Skeletal muscle satellite cell (primary cell): Measurements from ENCODE around the gene USF3. TPM values are rescaled to one million over a fixed set of nuclear protein-coding genes. Genes with fewer than 3 reads are reported as not detected.

ENCODE experiments used
- H3K27me3 ChIP-seq: 2 replicates; pipeline ENCODE4 v1.7.0; 2013; ENCODE audit warnings: low read length; ENCODE audit not compliant: control insufficient read depth, insufficient read depth
- H3K36me3 ChIP-seq: 2 replicates; pipeline ENCODE4 v1.7.0; 2013; ENCODE audit warnings: mild to moderate bottlenecking, control low read depth, low read length; ENCODE audit not compliant: insufficient read depth
- H3K4me1 ChIP-seq: 2 replicates; pipeline ENCODE4 v1.7.0; 2013; ENCODE audit warnings: low read length; ENCODE audit not compliant: control insufficient read depth, insufficient read depth
- H3K4me2 ChIP-seq: 2 replicates; pipeline ENCODE4 v1.7.0; 2013; ENCODE audit warnings: mild to moderate bottlenecking, low read length
- H3K4me3 ChIP-seq: 2 replicates; pipeline ENCODE4 v1.7.0; 2013; ENCODE audit warnings: low read length
- H3K9ac ChIP-seq: 2 replicates; pipeline ENCODE4 v1.7.0; 2013; ENCODE audit warnings: mild to moderate bottlenecking, low read depth, low read length, moderate library complexity
- H3K9me3 ChIP-seq: replicated peaks from 2 replicates; pipeline ENCODE4 v1.7.0; 2013; ENCODE audit warnings: mild to moderate bottlenecking, control low read depth, low read length
- total RNA-seq: library from RNA; depleted of rRNA; stranded (reverse); fragments of >200 nt; gene quantifications from 2 replicates; pipeline ENCODE4 v1.2.3, GENCODE V29; 2012; rRNA removed

Gene USF3
- 5.0 and 6.1 TPM in 2 replicates for total RNA-seq

- Histone ChIP-seq H3K9ac (peak within 1 kb of the TSS; percentile 90), H3K4me3 (peak within 1 kb of the TSS; percentile 83), H3K36me3 (no peaks in the 10 kb centered on the region), H3K27me3 (no peaks in the 10 kb centered on the region), H3K4me2 (peak within 1 kb of the TSS; percentile 85), H3K9me3 (no peaks in the 10 kb centered on the region), H3K4me1 (peaks cover 21% of the 10 kb centered on the region)
Observed at GRCh38 chr3:113695786-113696645, at the start of gene USF3. USF3 (minus strand) TSS chr3:113696642; CDS start chr3:113674878, 21,764 bp downstream.

- peak within 1 kb of the TSS; percentile 86 for H3K4me2 ChIP-seq
- H3K9ac ChIP-seq, result peak within 1 kb of the TSS; percentile 100
- H3K4me1 ChIP-seq, result peaks cover 38% of the 10 kb centered on the region
- no peaks in the 10 kb centered on the region for H3K36me3 ChIP-seq
- H3K9me3 ChIP-seq, result no peaks in the 10 kb centered on the region
- H3K4me3 ChIP-seq, result peak within 1 kb of the TSS; percentile 98
- no peaks in the 10 kb centered on the region for H3K27me3 ChIP-seq
Observed at GRCh38 chr3:113745756-113746547, 49.5 kb upstream of the USF3 start, which contains the start of gene NAA50. NAA50 (minus strand) TSS chr3:113746249; CDS start chr3:113745949, 300 bp downstream.

DNA sequence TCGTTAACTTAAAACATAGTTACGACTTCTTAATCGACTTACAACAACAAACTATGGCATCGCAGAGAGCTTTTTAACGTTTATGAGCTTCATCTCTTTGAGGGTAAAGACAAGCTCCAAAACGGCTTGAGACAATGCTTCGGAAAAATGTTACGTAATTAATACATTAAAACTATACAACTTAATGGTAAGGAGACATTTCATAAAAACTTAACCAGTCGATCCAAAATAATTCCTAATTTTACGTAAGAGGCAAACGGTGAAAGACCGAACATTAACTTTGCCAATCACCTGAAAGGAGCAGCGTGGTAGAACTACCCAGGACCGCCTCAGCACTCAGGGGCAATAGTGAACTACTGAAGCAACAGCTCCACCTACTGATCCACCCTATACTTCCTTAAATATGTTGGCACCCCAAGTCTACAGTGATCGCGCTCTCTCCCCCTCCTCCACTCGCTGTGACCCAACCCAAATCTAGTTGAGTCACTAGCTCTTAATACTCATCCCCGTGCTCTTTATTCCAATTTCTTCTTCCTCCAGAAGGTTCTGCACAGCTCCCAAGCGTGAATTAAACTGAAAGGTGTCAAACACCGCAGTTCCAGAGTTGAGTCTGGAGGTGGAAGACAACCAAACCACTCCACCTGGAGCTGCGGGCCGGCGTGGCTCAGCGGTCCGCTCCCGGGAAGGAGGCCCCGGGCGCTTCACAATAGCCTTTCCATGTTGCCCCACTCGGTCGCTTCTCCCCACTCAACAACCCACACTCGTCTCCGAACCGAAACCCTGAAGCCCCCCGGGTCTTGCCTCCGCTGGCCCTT lies 48.7 kb upstream of the USF3 start:
- peak overlapping the region; percentile 100 for H3K9ac ChIP-seq
- H3K36me3 ChIP-seq, result no peaks in the 10 kb centered on the region
- H3K27me3 ChIP-seq, result no peaks in the 10 kb centered on the region
- H3K4me1 ChIP-seq, result peaks cover 38% of the 10 kb centered on the region
- H3K4me3 ChIP-seq, result peak overlapping the region; percentile 98
- no peaks in the 10 kb centered on the region for H3K9me3 ChIP-seq
- H3K4me2 ChIP-seq, result peak overlapping the region; percentile 86

- Histone ChIP-seq H3K9ac (peak overlapping the region; percentile 100), H3K27me3 (no peaks in the 10 kb centered on the region), H3K4me3 (peak overlapping the region; percentile 98), H3K9me3 (no peaks in the 10 kb centered on the region), H3K4me1 (peaks cover 36% of the 10 kb centered on the region), H3K4me2 (peak overlapping the region; percentile 86), H3K36me3 (no peaks in the 10 kb centered on the region)
Observed at GRCh38 chr3:113743006-113743630, 46.7 kb upstream of the USF3 start.

DNA sequence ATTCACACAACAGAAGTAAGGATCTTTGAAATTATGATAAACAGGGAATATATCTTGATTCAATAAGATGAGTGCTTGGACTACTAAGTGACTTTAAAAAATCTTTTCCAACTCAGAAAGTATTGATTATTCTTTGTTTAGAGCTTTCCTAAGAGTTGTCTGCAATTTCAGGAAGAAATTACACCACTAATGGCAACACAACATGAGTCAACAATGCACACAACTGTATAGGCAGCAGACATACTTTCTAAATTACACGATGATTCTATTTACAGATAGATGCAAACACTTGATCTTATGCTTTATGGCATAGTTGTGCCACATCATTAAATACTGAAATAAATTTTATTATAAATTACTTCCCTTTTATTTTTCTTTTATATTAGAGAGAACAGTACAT lies 45.2 kb upstream of the USF3 start:
- H3K36me3 ChIP-seq, result no peaks in the 10 kb centered on the region
- no peak overlapping the region for H3K9ac ChIP-seq
- H3K9me3 ChIP-seq, result no peaks in the 10 kb centered on the region
- no peaks in the 10 kb centered on the region for H3K27me3 ChIP-seq
- no peak overlapping the region for H3K4me3 ChIP-seq
- H3K4me2 ChIP-seq, result peak overlapping the region; percentile 14
- H3K4me1 ChIP-seq, result peaks cover 45% of the 10 kb centered on the region

DNA sequence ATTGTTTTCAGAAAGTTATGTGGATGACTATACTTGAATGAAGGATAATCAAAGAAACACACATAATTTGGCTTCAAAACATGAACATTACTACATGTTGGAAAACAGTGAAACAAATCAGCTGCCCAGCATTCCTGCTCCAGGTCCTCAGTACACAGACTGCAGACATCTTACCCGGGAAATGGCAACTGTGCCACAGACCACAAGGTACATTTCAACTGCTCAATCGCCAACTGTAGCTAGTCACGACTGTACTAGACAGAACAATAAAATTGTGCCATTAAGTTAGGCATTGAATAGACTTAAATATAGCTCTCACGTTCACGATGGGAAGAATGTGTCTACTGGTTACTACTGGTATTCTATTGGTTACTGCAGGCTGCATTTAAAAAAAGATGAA lies 44.6 kb upstream of the USF3 start:
- Histone ChIP-seq H3K36me3 (no peaks in the 10 kb centered on the region), H3K9ac (no peak overlapping the region), H3K4me2 (no peak overlapping the region), H3K27me3 (no peaks in the 10 kb centered on the region), H3K4me3 (no peak overlapping the region), H3K4me1 (peaks cover 43% of the 10 kb centered on the region), H3K9me3 (no peaks in the 10 kb centered on the region)

GRCh38 chr3:113736548-113737089 lies 40.2 kb upstream of the USF3 start:
- H3K9me3 ChIP-seq, result no peaks in the 10 kb centered on the region
- peak overlapping the region; percentile 51 for H3K4me2 ChIP-seq
- H3K27me3 ChIP-seq, result no peaks in the 10 kb centered on the region
- H3K9ac ChIP-seq, result peak overlapping the region; percentile 30
- peaks cover 22% of the 10 kb centered on the region for H3K4me1 ChIP-seq
- H3K36me3 ChIP-seq, result no peaks in the 10 kb centered on the region
- no peak overlapping the region for H3K4me3 ChIP-seq

DNA sequence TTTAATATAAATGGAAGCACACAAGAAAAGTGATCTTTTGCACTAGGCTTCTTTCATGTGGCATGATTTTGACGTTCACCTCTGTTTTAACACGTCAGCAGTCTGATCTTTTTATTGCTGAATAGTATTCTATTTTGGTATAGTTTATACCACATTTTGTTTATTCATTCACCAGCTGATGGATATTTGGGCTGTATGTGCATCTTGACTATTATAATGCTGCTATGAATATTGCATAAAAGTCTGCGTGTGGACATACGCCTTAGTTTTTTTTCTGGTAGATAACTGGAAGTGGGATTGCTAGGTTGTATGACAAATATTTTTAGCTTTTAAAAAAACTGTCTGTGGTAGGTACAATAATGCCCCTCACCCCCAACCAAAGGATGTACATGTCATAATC lies 35.3 kb upstream of the USF3 start:
- Histone ChIP-seq H3K9me3 (no peaks in the 10 kb centered on the region), H3K9ac (no peak overlapping the region), H3K4me3 (no peak overlapping the region), H3K36me3 (peaks cover 6% of the 10 kb centered on the region), H3K4me2 (no peak overlapping the region), H3K4me1 (peaks cover 2% of the 10 kb centered on the region), H3K27me3 (no peaks in the 10 kb centered on the region)

GRCh38 chr3:113730550-113730949 lies 34.1 kb upstream of the USF3 start:
- Histone ChIP-seq H3K36me3 (peaks cover 6% of the 10 kb centered on the region), H3K4me3 (no peak overlapping the region), H3K4me1 (no peaks in the 10 kb centered on the region), H3K9ac (no peak overlapping the region), H3K4me2 (no peak overlapping the region), H3K9me3 (no peaks in the 10 kb centered on the region), H3K27me3 (no peaks in the 10 kb centered on the region)

DNA sequence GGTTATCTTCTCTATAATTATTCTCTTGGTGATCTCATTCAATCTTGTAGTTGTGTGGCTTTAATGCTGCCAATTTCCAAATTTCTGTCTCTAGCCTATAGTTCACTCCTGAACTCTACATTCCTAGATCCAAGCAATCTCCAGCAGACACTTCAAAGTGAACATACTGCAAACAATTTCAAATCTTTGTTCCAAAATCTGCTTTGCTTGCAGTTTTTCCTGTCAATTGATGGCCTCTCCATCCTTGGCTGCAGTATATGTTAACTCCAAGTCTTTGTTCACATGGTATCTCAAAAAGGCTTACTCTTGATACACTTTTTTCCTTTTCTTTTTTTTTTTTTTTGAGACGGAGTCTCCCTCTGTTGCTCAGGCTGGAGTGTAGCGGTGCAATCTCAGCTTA lies 32.2 kb upstream of the USF3 start:
- Histone ChIP-seq H3K36me3 (peaks cover 13% of the 10 kb centered on the region), H3K27me3 (no peaks in the 10 kb centered on the region), H3K4me3 (no peak overlapping the region), H3K4me1 (no peaks in the 10 kb centered on the region), H3K9ac (no peak overlapping the region), H3K9me3 (no peaks in the 10 kb centered on the region), H3K4me2 (no peak overlapping the region)
